ENCODE data around the gene COL6A1. TPM values are rescaled to one million over a fixed set of nuclear protein-coding genes. Genes with fewer than 3 reads are reported as not detected.

Gene COL6A1
- polyA plus RNA-seq, 2 of the 4 experiments (the other 2 are of a cell fraction), result 3.9 to 18.3 TPM

DNA sequence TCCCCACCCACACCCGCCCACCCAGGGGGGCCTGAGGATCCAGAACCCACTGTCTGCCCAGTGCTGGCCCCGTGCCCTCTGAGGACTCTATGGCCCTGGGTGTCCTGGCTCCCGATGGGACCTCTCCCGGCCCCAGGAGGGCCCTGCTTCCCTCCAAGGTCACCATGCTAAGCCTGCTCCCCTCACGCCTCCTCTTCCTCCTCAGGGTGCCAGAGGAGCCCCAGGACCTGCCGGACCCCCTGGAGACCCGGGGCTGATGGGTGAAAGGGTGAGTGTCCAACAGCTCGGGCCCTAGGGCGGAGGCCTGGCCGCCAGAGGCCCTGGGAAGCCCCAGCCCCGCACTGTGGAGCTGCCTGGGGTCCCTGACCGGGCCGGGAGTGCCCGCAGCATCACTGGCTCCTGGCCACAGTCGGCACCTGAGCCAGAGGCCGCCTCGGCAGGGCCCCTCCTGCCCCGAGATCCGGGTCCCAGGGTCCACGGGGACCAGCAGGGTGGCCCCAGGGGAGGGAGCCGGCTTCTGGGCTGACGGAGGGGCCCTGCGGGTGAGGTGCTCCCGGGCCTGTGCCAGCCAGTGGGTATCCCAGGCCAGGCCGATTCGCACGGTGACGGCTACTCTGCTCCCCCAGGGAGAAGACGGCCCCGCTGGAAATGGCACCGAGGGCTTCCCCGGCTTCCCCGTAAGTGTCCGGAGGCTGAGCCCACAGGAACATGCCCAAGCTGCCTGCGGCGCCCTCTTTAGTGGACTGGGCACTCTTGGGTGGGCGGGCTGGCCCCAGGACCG is 16.1 kb downstream of the COL6A1 start:
- FAIRE-seq (no peak), ATAC-seq (no peak), DNase-seq (ENCODE audit: low read depth in 1 of 2, low spot score in 1 of 2) (no peak)
- Histone ChIP-seq H3K4me3 (no peak overlapping the region), H3K4me2 (no peak overlapping the region), H3K9me3 (no peaks in the 10 kb centered on the region), H3K27ac (no peak overlapping the region), H3K4me1 (no peaks in the 10 kb centered on the region)
- POLR2A ChIA-PET, result no interaction called here
- CTCF ChIA-PET, result interaction anchor here (0.9 kb wide), 1 partner anchor 24 kb away, joined by 3 read pairs; no protein-coding TSS in a partner anchor
- no peak for TF ChIP-seq MAFK (IDR thresholded peaks at IDR 0.05; ENCODE audit: partially characterized antibody)
- TF ChIP-seq NR3C1 (IDR thresholded peaks at IDR 0.05), result no peak
- no peak for TF ChIP-seq EP300 (IDR thresholded peaks at IDR 0.05)
- no peak for TF ChIP-seq RCOR1 (IDR thresholded peaks at IDR 0.05; ENCODE audit: low read depth, low read length)
- no peak for TF ChIP-seq POLR2A (IDR thresholded peaks at IDR 0.05; ENCODE audit: low read length)
- TF ChIP-seq, protein P1, sequence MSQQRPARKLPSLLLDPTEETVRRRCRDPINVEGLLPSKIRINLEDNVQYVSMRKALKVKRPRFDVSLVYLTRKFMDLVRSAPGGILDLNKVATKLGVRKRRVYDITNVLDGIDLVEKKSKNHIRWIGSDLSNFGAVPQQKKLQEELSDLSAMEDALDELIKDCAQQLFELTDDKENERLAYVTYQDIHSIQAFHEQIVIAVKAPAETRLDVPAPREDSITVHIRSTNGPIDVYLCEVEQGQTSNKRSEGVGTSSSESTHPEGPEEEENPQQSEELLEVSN (IDR thresholded peaks at IDR 0.05; ENCODE audit: borderline replicate concordance, low read depth), result no peak
- TF ChIP-seq RARB (CRISPR knock-in tag; IDR thresholded peaks at IDR 0.05), result no peak
- no peak for TF ChIP-seq FOXS1 (CRISPR knock-in tag; IDR thresholded peaks at IDR 0.05)
- TF ChIP-seq JUNB (IDR thresholded peaks at IDR 0.05), result no peak
- TF ChIP-seq GATA3 (IDR thresholded peaks at IDR 0.05; ENCODE audit: borderline replicate concordance), result no peak
- no peak for TF ChIP-seq HDAC2 (IDR thresholded peaks at IDR 0.05)
- TF ChIP-seq SREBF2 (IDR thresholded peaks at IDR 0.05), result no peak
- TF ChIP-seq HEYL (CRISPR knock-in tag; IDR thresholded peaks at IDR 0.05), result no peak
- no peak for TF ChIP-seq FOSB (CRISPR knock-in tag; IDR thresholded peaks at IDR 0.05)
- 92% methylated on average over 14 of the region's 38 CpGs for WGBS (ENCODE audit: missing lambda C conversion rate)

DNA sequence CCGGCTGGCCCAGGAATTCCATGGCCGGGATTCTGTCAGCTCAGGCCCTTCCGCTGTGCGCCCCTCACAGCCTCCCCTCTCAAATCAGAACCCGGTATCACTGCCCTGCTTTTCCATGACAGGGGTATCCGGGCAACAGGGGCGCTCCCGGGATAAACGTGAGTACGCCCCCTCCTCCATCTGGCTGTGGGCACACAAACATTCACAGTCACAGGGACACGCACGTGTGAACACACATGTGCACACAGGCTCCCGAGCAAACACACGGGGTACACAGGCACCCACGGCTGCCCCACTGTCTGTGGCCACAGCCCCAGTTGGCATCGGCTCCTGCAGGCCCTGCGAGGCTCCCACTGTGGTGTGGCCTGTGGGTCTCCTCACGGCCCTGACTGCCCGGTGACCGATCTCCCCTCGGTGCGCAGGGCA is 16.7 kb downstream of the COL6A1 start:
- DNase-seq (ENCODE audit: low read depth in 1 of 2, low spot score in 1 of 2) (no peak), ATAC-seq (no peak), FAIRE-seq (no peak)
- ChIA-PET CTCF (interaction anchor here (0.9 kb wide), 1 partner anchor 25 kb away, joined by 3 read pairs; no protein-coding TSS in a partner anchor), POLR2A (no interaction called here)
- Histone ChIP-seq H3K4me3 (no peak overlapping the region), H3K4me2 (no peak overlapping the region), H3K4me1 (no peaks in the 10 kb centered on the region), H3K9me3 (no peaks in the 10 kb centered on the region), H3K27ac (no peak overlapping the region)
- WGBS (ENCODE audit: missing lambda C conversion rate), result 84% methylated on average over 5 of the region's 22 CpGs
- TF ChIP-seq NFE2L2 (conservative IDR thresholded peaks at IDR 0.05; ENCODE audit: low read length) (no peak), PHF8 (IDR thresholded peaks at IDR 0.05; ENCODE audit: borderline replicate concordance, low read depth) (no peak), CHD2 (IDR thresholded peaks at IDR 0.05; ENCODE audit: low read length, partially characterized antibody) (no peak), JUN (IDR thresholded peaks at IDR 0.05) (no peak)
- TF ChIP-seq, protein P2, sequence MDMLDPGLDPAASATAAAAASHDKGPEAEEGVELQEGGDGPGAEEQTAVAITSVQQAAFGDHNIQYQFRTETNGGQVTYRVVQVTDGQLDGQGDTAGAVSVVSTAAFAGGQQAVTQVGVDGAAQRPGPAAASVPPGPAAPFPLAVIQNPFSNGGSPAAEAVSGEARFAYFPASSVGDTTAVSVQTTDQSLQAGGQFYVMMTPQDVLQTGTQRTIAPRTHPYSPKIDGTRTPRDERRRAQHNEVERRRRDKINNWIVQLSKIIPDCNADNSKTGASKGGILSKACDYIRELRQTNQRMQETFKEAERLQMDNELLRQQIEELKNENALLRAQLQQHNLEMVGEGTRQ (IDR thresholded peaks at IDR 0.05), result no peak

DNA sequence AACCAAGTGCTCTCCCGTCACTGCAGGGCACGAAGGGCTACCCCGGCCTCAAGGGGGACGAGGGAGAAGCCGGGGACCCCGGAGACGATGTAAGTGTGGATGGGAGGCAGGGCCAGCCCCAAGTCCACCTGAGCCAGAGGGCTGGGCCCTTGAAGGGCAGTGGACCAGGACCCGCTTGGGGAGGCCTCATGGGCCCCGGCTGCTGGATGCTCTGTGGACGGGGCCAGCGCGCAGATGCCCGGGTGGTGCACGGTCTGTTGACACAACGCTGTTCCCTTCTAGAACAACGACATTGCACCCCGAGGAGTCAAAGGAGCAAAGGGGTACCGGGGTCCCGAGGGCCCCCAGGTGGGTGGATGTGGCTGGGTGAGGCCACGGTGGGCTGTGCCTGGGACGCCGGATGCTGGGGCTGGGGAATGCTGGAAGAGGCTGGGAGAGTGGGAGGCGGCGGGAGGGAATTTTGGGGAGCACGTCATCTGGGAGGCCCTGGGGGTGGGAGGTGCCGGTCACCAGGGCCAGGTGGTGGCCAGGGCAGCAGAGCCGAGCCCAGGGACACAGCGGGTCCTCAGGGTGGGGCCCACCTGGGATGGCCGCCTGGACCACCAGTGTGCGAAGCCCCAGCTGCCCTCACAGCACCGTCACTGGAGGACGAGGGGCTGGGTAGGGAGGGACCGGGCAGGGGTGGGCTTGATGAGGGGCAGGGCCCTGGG is 17.5 kb downstream of the COL6A1 start:
- no peak for FAIRE-seq

More for the DNA sequence above, 17.5 kb downstream of the COL6A1 start:
- Histone ChIP-seq H3K27ac (no peak overlapping the region), H3K4me1 (no peaks in the 10 kb centered on the region), H3K9me3 (no peaks in the 10 kb centered on the region), H3K4me2 (no peak overlapping the region), H3K4me3 (no peak overlapping the region)
- ChIA-PET POLR2A (no interaction called here), CTCF (no interaction called here)
- DNase-seq (ENCODE audit: low read depth in 1 of 2, low spot score in 1 of 2), result no peak
- no peak for TF ChIP-seq TP53 (CRISPR knock-in tag; IDR thresholded peaks at IDR 0.05)
- TF ChIP-seq, protein P3, sequence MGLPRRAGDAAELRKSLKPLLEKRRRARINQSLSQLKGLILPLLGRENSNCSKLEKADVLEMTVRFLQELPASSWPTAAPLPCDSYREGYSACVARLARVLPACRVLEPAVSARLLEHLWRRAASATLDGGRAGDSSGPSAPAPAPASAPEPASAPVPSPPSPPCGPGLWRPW (IDR thresholded peaks at IDR 0.05), result no peak
- TF ChIP-seq EHMT2 (IDR thresholded peaks at IDR 0.05; ENCODE audit: low read depth), result no peak
- TF ChIP-seq NFE2L2 (conservative IDR thresholded peaks at IDR 0.05; ENCODE audit: low read length), result no peak
- TF ChIP-seq, protein P4, sequence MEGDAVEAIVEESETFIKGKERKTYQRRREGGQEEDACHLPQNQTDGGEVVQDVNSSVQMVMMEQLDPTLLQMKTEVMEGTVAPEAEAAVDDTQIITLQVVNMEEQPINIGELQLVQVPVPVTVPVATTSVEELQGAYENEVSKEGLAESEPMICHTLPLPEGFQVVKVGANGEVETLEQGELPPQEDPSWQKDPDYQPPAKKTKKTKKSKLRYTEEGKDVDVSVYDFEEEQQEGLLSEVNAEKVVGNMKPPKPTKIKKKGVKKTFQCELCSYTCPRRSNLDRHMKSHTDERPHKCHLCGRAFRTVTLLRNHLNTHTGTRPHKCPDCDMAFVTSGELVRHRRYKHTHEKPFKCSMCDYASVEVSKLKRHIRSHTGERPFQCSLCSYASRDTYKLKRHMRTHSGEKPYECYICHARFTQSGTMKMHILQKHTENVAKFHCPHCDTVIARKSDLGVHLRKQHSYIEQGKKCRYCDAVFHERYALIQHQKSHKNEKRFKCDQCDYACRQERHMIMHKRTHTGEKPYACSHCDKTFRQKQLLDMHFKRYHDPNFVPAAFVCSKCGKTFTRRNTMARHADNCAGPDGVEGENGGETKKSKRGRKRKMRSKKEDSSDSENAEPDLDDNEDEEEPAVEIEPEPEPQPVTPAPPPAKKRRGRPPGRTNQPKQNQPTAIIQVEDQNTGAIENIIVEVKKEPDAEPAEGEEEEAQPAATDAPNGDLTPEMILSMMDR (IDR thresholded peaks at IDR 0.05), result no peak
- 84% methylated on average over 23 of the region's 33 CpGs for WGBS (ENCODE audit: missing lambda C conversion rate)
- ATAC-seq, result no peak

Data from A549 (cell line).